HG03025 (cell line): ENCODE measurements around the gene CTBP1.

ENCODE experiments used
- ATAC-seq: cut with Tn5 transposase; IDR thresholded peaks from one replicate; pipeline ENCODE4 v1.9.1; 2021; ENCODE audit warnings: mild to moderate bottlenecking, moderate library complexity; ENCODE audit not compliant: unreplicated experiment, low FRiP score

Gene CTBP1

GRCh38 chr4:1251773-1252066 is 2.8 kb upstream of the CTBP1 start:
- no peak for ATAC-seq

GRCh38 chr4:1250921-1251772 is 2.2 kb upstream of the CTBP1 start:
- no peak for ATAC-seq

GRCh38 chr4:1250527-1250812 is 1.5 kb upstream of the CTBP1 start:
- no peak for ATAC-seq

- ATAC-seq, result no peak
These were observed 999 bp upstream of the CTBP1 start for GRCh38 chr4:1249731-1250526.

- peak; percentile 48 for ATAC-seq
These were observed 309 bp upstream of the CTBP1 start for GRCh38 chr4:1249148-1249730.

- peak; percentile 14 for ATAC-seq
These were observed 1.1 kb downstream of the CTBP1 start for GRCh38 chr4:1247864-1248244.

GRCh38 chr4:1246901-1247863 is 1.7 kb downstream of the CTBP1 start:
- no peak for ATAC-seq

GRCh38 chr4:1246111-1246881 is 2.6 kb downstream of the CTBP1 start:
- ATAC-seq, result no peak

GRCh38 chr4:1245481-1246051 is 3.4 kb downstream of the CTBP1 start:
- no peak for ATAC-seq

GRCh38 chr4:1244978-1245471 is 3.9 kb downstream of the CTBP1 start:
- ATAC-seq, result no peak

- ATAC-seq, result no peak
These were observed 4.6 kb downstream of the CTBP1 start for GRCh38 chr4:1244081-1244977.

- ATAC-seq, result no peak
These were observed 5.4 kb downstream of the CTBP1 start for GRCh38 chr4:1243451-1244080.

GRCh38 chr4:1242506-1243450 is 6.2 kb downstream of the CTBP1 start:
- ATAC-seq, result no peak

GRCh38 chr4:1241936-1242505 is 6.9 kb downstream of the CTBP1 start:
- ATAC-seq, result no peak

- ATAC-seq, result no peak
These were observed 7.4 kb downstream of the CTBP1 start for GRCh38 chr4:1241466-1241935.

GRCh38 chr4:1240721-1241465 is 8.0 kb downstream of the CTBP1 start:
- no peak for ATAC-seq
